HS-5 (cell line): ENCODE data around the gene PTDSS2.

Experiments used
- DNase-seq: peaks from one replicate; pipeline ENCODE4 v3.0.0-alpha.2; 2012; ENCODE audit warnings: low read depth

Gene PTDSS2

DNA sequence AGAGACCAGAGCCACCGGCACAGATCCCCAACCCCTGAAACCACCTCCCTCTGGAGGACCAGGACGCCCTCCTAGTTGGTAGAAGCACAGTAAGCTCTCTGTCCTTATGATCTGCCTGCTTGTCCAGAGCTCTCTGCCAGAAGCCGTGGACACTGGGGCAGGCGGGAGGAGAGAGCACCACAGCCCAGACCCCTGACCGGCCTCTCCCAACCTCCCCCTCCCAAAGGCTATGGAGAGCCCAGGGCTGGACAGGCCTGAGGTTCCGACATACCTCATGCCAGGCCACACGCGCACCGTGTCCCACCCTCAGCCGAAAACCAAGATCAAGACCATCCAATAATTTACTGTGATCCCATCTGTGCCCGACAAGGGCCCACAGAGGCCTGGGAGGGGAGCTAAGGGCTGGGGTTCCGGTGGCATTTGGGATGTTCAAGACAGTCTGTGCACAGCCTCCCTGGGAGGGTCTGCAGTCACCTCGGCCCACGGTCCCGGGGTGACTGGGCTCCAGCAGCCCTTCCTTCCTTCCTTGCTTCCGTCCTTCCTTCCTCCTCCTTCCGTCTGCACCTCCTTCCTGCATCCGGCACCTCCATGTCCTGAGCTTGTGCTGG is 81.9 kb downstream of the PTDSS2 start:
- no peak for DNase-seq

DNA sequence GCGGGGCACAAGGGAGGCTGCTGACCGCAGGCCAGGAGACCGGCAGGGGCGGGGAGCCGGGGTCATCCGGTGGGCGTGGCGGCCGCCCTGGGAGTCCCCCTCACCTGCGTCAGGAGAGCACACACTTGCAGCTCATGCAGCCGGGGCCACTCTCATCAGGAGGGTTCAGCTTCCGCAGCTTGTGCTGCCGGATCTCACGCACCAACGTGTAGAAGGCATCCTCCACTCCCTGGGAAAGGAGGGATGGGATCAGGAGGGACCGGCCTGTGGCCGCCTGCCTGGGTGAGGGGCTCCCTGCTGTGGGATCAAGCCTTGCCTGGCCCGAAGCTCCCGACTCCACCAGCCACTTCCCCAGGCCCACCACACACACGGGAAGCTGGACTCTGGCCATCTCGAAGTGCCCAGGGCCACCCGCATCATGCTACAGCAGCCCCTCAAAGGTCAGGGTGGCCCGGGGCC is 82.5 kb downstream of the PTDSS2 start:
- no peak for DNase-seq

DNA sequence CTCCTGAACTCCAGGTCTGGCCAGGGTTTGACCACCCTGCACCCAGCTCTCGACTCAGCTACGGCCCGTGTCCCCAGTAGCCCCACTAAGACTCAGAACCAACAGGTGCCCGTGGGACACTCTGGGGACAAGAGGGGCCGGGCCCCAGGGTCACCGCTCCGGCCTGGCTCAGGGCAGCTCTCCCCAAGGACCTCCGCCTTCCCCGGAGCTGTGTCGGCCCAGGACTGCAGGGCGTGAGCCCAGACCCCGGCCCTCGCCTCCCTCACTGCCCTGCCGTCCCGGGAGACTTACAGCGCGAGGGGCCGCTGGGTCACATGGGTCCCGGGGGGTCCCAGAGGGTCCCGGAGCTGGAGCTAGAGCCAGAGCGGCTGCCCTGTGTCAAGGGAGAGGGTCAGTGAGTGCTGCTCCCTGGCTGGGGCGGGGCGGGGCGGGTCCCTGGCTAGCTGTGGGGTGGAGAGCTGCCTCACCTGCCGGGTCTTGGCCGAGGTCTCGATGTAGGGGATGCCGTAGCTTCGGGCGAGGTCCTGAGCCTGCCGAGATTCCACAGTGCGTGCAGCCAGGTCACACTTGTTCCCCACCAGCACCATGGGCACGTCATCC is 83.0 kb downstream of the PTDSS2 start:
- no peak for DNase-seq

DNA sequence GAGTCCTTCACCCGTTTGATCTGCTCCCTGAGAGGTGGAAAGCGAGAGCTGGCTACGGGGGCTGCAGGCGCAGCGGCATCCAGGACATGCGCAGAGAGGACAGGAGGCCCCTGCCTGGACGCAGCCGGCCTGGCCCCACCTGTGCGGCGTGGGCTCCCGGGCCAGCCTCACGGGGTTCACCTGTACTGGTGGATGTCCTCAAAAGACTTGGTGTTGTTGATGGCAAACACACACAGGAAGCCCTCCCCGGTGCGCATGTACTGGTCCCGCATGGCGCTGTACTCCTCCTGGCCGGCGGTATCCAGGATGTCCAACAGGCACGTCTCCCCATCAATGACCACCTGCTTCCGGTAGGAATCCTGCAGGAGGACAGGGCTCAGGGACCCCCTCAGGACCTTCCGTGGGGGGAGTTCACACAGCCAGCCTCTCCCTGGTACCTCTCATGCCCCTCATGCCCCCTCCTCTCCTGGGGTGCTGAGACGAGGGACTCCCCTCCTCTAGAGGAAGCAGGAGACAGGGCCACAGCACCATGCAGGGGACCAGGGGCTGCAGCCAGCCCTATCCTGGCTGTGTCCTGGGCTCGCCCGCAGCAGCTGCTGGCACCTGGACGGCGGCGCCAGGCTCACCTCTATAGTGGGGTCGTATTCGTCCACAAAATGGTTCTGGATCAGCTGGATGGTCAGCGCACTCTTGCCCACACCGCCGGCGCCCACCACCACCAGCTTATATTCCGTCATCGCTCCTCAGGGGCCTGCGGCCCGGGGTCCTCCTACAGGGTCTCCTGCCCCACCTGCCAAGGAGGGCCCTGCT is 83.7 kb downstream of the PTDSS2 start:
- DNase-seq: no peak

DNA sequence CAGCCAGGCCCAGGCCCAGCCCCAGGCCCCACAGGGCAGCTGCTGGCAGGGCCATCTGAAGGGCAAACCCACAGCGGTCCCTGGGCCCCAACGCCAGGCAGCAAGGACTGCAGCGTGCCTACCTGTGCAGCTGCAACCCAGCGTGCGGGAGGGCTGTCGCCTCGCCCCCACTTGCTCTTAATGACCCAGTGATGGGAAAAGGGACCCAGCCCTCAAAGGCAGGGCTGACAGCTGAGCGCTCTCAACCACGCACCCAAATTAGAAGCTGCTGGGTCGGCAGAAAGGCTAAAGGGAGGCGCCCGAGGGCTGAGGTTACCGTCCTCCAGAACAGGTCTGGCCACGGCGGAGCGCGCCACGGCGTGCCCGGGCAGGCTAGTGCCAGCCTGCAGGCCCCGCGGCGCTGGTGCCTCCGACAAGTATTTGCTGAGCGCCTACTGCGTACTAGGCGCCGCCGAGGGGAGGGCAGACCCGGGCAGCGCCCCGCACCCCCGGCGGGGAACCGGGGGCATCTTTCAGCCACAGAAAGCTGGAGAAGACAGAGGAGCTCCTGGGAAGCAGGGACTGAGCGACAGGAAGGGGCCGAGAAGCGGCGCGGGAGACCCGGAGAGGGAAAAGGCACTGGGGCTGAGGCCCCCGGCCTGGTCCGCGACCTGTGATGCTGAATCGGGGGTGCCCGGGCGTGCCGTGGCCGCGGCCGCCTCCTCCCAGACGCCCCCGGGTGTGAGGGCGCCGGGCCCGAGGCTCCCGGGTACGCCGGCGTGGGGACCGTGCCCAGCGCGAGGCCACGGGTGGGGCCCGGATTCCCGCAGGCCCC is 84.5 kb downstream of the PTDSS2 start:
- no peak for DNase-seq

DNA sequence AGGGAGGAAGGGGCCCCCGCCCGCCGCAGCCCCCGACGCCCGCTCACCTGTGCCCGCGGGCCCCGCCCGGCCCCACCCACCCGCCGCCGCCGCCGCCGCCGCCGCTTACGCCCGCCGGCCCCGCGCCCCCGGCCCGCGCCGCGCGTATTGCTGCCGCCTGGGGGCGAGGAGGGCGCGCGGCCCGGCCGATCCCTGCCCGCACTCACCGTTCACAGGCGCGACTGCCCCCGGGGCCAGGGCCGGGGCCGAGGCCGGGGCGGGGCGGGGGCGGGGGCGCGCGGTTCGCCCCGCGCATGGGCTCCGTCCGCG is 85.1 kb downstream of the PTDSS2 start:
- DNase-seq: no peak

DNA sequence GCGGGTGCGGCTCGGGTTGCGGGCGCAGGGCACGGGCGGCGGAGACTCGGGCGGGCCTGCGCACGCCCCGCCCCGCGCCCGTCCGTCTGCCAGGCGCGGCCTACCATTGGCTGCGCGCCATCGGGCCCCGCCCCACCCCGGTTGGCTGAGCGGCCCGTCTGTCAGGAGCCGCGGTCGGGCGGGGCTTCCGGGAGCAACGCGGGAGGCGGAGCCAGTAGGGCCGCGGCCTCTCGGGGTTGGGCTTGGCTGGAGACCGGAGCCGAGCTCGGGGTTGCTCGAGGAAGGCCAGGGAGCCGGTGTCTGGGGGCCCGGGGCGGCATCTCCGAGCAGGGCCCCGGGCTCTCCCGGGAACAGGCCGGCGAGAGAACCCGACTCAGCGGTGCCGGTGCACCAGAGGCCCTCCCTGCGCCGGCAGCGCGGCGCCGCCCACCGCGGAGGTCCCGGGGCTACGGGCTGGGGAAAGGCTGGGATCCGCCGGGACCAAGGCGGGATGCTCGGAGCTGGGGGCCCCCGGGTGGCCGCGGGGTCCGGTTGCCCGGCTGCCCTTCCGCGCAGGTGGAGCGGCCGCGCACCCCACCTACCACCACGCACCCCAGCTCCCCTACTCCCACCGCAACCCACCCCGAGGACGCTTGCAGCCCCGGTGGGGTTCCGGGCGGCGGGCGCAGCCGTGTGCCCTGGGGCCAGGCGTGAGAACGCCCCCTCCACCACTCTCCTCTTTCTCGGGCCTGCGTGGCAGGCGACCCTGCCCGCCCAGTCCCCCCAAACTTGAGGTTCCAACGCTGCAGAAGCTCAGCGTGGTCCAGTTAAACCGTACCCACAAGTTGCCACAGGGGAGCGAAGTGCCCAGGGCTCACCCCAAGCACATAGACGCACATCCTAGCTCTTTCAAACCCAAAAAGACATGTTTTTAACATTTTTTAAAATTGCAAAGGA is 85.7 kb downstream of the PTDSS2 start, which contains the start of gene HRAS:
Gene HRAS, minus strand, starts transcription at position 58 of the 936 bp plus-strand sequence.
- DNase-seq: peak; percentile 51

DNA sequence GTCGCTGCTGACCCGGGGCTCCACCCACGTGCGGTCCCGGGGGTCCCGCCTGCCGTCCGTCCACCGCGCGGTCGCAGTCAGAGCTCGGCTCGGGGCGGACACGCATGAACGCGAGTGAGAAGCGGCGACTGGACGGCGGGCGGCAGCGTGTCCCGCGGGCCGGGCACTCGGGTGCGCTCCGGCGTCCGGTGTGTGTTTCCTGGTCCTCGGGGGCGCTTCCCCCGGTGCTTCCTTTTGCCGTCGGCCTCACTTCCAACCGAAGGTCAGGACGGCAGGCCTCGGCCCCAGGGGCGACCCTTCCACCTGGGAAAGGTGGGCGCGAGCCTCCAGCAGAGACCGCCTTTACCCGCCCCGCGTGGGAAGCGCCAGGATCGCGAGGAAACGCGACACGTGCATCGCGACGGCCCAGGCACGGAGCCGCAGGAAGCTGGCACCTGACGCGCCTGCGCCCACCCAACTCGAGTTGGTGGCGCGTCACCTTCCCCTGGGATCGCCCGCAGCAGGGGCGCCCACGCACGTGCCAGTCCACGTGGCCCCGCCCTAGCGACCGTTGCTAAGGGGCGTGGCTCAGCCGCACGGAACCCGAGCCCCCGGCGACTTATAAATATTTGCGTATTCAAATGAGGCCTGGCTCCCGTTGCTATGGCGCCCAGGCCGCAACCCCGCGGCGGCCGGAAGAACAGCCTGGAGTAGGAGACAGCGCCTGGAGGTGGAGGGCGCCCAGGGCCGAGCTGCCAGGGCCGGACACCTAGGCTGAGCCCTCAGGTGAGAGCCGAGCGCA is 87.0 kb downstream of the PTDSS2 start, which contains the start of gene LRRC56:
Gene LRRC56, plus strand, starts transcription at position 687 of the 781 bp plus-strand sequence. CDS start 3,158 bp downstream, outside the sequence.
- no peak for DNase-seq

DNA sequence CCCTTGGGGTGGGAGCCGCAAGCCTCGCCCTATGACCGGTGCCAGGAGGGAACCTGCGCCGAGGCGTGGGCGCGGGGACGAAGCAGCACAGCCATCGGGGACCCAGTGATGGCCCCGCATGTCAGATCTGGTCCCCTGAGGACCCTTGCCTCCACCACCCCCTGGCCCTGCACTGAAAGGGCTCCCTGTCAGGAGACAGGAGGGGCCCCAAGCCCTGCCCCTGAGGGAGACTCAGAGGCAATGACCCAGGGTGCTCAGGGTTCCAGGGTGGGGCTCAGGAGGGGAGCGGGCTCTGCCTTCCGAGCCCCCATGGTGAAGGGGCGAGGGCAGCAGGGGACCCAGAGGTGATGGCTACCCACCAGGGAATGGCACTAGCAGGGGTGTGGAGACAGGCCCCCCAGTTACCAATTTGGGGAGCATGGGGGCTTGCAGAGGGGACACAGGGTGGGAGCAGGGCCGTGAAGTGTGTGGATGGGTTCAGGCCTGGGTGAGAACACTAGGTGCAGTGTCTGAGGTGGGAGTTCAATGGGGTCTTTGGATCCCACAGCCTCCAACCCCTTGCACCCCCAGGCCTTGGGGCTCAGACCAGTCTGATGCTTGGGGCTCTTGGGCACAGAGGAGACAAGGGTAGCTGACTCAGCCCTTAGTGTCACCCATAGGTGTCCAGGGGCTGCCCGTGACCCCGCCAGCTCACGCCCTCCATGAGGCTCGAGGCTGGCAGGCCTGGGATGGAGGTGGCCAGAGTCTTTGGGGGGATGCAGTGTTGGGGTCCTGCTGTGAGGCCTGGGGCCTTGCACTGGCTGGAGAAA is 87.7 kb downstream of the PTDSS2 start:
- no peak for DNase-seq

DNA sequence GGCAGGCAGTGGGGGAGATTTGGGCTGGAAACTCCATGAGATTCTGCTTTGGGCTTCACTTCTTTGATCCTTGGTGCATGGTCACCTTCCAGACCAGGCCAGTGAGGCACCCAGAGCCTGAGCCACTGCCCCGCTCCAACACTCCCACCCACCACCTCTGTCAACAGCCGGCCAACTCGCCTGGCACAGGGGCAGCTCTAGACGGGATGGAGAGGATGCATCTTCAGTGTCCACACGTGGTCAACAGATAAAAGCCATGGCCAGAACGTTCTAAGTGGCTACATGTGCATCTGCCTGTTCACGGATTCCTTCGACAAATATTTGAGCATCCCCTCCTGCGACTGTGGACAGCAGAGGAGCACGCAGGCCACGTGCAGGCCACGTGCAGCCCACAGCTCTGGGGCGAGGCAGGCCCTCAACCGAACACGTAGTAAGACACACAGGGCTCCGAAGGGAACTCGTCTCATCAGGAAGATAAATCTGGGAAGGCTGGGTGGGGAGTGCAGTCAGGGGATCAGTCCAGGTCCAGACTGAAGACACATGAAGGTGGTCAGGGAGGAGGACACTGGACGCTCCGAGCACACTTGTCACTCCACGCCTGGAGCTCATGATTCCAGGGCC is 88.5 kb downstream of the PTDSS2 start:
- no peak for DNase-seq

DNA sequence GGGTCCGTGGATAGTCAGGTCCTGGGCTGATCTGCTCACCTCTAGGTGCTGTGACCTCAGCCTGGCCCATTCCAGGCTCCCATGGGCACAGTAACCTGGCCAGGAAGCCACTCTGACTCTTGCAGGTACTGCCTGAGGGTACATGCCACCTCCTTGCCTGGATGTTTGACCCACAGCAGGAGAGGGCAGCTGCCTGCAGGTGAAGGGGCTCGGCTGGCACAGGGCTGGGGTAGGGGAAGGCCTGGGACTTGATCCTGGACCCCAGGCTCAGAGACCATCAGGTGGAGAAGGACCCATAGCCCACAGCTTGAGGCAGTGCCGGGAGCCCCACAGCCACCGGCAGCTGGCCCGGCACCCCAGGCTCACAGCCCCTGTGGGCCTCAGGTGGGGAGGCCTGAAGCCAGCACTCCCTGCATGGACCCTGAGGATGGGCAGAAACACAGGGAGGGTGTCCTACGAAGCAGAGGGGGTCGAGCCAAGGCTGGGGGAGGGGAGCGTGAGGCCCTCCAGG is 89.9 kb downstream of the PTDSS2 start:
- DNase-seq: no peak
